MV-4-11 (cell line): ENCODE data around the gene RFX3.
A peak's percentile ranks its signal among the peaks of the same experiment; 100 is the strongest.

ENCODE experiments used
- DNase-seq: peaks from one replicate; lab custom pipeline; 2025; lab: John Stamatoyannopoulos, UW

RFX3 gene

GRCh38 chr9:3215658-3216057, 310.1 kb downstream of the RFX3 start:
- DNase-seq, result no peak

- no peak for DNase-seq
Observed at GRCh38 chr9:3214741-3215140, 311.1 kb downstream of the RFX3 start.

- no peak for DNase-seq
Observed at GRCh38 chr9:3205421-3206095, 320.2 kb downstream of the RFX3 start.

- DNase-seq, result no peak
Observed at GRCh38 chr9:3200331-3200774, 325.4 kb downstream of the RFX3 start.

DNA sequence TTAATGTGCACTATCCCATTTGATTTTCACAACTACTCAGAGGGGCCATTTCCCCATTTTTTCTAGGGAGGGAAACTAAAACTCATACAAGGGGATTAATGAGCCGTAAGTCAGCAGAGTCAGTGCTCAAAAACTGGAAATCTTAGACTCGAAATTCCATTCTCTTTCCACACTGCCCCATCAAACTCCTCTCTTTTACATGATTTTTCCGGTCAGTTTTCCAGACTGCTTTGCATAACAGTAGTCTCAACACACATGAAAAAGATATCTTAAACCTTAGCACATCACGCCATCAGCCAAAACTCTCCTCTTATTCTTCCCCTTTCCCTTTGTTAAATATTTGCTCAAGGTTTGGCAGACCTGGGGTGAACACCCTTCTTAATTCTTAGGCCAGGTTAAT, 332.0 kb downstream of the RFX3 start:
- peak; percentile 52 for DNase-seq

DNA sequence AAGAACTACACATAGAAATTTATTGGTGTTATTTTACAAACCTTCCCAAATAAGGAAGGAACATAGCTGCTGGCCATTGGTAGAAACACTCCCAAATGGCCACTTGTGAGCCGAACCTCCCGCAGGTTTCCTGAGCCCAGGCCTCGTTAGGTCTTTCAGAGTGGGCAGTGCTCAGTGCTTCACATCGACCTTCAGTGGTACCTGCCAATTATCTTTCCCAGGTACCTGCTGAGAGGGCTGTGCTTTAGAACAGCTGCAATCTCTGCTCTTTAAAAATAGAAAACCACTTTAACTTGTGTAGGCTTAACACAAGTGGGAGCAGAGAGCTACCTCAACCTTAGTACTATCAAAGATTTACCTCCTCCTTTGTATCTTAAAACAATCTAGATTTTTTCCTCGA, 334.1 kb downstream of the RFX3 start:
- DNase-seq, result no peak

DNA sequence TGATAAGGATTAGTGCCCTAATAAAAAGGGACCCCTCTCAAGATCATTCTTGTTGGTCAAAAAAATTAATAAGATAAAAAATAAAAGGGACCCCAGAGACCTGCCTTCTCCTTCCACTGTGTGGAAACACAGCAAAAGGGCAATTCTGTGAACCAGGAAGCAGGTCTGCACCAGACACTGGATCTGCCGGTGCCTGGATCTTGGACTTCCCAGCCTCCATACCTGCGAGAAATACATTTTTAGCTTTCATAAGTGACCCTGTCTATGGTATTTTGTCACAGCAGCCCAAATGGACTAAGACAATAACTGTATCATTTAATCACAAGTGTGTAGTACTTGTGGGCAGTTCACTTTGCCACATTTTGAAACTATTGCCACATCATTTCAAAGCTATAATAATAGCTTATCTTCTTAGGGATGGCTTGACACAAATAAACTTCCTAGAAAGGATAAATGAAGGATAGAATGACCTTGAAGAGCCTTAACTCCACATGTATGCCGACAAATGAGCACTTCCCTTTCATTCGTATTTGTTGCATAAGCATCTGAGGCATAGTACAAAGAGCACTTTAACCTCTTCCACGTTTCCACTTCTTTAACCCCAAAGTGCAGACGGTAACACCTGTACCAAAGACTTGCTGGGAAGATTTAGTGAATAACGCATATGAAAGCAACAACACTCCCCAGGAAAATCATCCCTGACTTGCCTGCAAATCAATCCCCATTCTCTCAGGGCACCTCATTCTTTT, 336.5 kb downstream of the RFX3 start:
- DNase-seq, result peak; percentile 14

DNA sequence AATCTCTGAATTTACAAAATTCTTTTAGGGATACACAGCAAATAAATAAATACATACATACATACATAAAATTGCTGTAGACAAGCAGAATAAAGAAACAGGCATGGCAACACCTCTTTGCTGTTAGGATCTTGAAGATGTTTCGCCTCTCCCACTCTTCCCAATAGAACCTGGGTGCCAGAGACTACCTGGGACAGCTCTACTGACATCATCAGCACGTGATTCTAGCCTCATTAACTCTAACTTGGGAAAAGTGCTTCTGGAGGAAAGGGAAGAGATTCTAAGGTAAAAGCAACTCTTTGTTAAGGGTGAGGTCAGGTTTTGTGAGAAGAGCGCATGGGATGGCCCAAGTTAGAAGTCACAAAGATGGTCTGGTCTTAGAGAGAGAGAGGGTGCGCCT, 339.1 kb downstream of the RFX3 start:
- DNase-seq, result no peak

DNA sequence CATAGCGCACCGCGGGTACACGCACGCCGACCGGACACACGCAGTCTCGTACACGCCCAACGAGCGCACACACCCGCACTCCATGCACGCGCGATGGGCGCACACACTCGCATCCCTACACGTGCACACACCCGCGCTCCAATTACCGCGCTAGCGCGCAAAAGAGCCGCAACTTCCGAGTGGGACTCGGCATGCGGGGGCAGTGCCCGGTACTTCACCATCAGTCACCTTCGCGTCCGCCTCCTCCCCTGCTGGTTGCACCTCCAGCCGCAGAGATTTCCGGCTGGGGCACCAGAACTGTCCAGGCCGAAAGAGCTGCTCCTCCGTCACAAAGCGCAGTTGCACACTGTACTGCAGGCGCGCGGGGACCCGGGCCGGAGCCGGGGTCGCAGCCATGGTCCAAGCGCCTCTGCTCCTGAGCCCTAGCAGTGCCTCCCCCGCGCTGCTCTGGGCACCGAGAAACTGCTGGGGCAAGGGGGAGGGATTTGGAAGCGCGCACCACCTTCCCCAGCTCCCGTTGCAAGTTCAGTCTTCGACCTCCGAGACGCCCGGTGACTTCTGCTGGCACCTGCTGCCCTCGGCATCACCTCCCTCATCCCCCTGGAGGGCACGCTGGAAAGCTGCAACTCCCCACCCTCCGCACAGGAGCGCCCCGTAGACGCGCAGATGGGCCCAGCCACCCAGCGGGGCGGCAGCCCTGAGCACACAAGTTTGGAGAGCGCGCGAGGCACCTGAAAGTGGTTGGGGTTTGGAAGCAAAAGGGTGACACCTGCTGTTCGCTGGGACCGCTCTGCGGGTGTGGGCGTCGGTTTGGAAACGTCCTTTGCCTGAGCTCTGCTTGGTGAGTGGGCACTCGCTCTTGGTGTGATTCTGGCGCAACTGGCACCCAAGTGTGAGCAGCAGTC, 344.5 kb downstream of the RFX3 start:
- DNase-seq, result peak; percentile 29

GRCh38 chr9:3180696-3181048, 345.1 kb downstream of the RFX3 start:
- DNase-seq, result no peak

DNA sequence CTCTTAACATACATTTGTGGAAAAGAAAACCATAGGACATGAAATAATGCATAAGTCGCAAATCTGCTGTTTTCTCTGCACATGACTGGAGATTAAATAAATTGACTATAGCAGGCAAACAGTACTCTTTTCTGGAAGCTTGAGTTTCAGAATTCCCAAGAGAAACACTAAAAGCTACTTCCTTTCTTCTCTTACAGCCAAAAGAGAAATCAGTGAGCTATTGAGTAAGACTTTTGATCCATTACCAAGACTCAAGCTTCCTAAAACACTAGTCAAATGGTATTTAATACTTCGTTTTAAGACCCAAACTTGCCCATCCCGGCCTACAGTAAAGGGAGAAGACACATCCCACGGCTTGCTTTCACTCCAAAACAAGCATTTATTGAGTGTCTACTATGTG, 346.1 kb downstream of the RFX3 start:
- DNase-seq, result no peak

DNA sequence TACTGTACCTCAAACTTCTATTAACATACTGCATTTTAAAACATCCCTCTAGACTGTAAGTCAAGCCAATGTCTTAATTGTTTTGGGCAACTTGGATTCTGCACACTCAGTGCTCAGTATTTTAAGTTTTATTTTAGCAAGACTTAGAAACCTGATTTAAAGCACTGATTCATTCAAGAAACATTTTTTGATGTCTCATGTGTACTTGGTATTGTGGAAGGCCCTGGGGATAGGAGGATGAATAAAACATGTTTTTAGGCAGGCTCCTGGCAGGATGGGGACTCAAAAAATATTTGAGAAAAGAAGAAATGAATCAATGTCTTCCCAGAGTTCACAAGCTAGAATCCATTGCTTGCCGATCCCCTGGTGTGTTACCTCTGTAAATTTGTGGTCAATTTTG, 347.9 kb downstream of the RFX3 start:
- DNase-seq, result no peak

DNA sequence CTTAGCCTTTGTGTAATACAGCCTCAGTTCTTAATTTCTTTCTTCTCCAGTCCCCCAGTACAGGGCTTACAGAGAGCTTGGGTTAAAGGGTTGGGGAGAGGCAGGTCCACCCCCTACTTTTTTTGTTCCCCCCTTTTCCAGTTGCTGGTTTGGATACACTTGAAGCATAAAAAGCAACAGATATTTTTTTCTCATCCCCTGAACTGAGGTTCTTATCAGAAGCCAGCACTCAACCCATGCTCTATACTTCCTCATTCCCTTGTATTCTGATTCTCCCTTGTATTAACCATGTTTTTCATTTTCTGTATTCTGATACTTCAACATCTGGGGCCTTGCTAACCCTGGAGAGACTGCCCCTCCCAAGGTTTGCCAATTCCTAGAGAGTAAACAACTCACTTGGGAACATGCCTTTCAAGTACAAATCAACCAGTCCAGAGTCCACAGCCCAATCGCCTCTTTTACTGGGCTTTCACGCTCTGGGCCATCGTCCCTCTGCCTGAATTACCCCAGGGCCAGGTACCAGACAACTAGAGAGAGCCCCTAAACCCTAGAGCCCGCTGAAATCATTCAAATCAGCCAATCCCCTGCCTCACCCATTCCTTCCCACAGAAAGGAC, 348.5 kb downstream of the RFX3 start:
- peak; percentile 31 for DNase-seq

DNA sequence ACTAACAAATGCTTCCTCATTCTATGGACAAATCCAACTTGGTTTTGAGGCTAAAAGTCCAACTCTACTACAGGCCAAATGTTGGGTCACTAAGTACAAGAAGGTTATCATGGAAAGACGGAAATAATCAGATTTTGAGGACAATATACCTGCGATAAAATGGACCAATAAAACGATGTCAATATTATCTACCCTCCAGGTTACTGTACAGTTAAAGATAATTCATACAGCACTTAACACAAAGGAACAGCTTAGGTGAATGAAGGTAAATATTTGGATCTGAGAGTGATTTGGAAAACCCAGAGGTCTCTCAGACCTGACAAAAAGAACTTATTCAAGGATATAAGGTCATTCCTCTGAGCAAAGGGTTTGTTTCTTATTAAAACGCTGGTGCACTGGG, 352.4 kb downstream of the RFX3 start:
- no peak for DNase-seq

DNA sequence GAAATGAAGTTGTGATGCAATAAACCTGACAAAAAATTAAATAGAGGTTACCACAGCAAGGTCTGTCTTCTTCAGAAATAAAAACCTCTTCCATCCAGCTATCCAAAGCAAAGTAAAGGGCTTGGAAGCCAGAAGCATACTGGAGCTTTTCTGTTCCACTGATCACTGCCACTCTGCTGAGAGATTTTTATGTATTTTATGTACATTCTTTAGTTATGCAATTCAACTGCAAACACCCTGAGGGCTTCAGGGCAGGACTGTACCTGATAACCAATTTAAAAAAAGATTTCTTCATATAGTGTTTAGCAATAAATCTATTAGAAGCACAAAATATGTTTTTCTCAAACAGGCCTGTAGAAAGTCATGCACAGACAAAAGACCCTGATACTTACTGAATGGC, 355.0 kb downstream of the RFX3 start:
- DNase-seq, result no peak
